GM12891 (cell line): ENCODE data around the gene RALGAPA1.

Experiments
- DNase-seq: peaks from one replicate; pipeline ENCODE4 v3.0.0; 2011; ENCODE audit warnings: low spot score; ENCODE audit not compliant: insufficient read length
- FAIRE-seq: peaks from 2 replicates; lab custom pipeline; 2011; peaks lifted over from hg19 to GRCh38; lab: Jason Lieb, UNC
- PAX5 ChIP-seq: IDR thresholded peaks from 2 replicates; pipeline ENCODE4 v1.6.1; 2011; ENCODE audit warnings: low read length, moderate library complexity, mild to moderate bottlenecking; ENCODE audit not compliant: insufficient read depth, severe bottlenecking
- POLR2A ChIP-seq: IDR thresholded peaks from 2 replicates; pipeline ENCODE4 v1.6.1; 2011; ENCODE audit warnings: low read depth, low read length, control low read depth
- POLR2AphosphoS5 ChIP-seq: IDR thresholded peaks from 2 replicates; pipeline ENCODE4 v1.6.1; 2011; ENCODE audit warnings: low read depth, low read length, control low read depth
- POU2F2 ChIP-seq: IDR thresholded peaks from 2 replicates; pipeline ENCODE4 v1.6.1; 2011; ENCODE audit warnings: low read depth, mild to moderate bottlenecking, control low read depth, low read length, moderate library complexity
- SPI1 ChIP-seq: IDR thresholded peaks from 2 replicates; pipeline ENCODE4 v1.6.1; 2011; ENCODE audit warnings: low read depth, low read length, control low read depth
- TAF1 ChIP-seq: IDR thresholded peaks from 2 replicates; pipeline ENCODE4 v1.6.1; 2011; ENCODE audit warnings: low read depth, low read length, control low read depth

The RALGAPA1 gene

GRCh38 chr14:35669782-35670181 lies 139.3 kb downstream of the RALGAPA1 start:
- FAIRE-seq = no peak
- no peak for DNase-seq
- TF ChIP-seq SPI1 (no peak), POLR2AphosphoS5 (no peak), POLR2A (no peak), POU2F2 (no peak), PAX5 (no peak), TAF1 (no peak)

- DNase-seq = no peak
- TF ChIP-seq POU2F2 = no peak
- TF ChIP-seq SPI1 = no peak
- TF ChIP-seq TAF1 = no peak
- TF ChIP-seq POLR2A = no peak
- no peak for TF ChIP-seq POLR2AphosphoS5
- no peak for TF ChIP-seq PAX5
- FAIRE-seq = no peak
These were observed 142.6 kb downstream of the RALGAPA1 start for GRCh38 chr14:35666429-35667043.

DNA sequence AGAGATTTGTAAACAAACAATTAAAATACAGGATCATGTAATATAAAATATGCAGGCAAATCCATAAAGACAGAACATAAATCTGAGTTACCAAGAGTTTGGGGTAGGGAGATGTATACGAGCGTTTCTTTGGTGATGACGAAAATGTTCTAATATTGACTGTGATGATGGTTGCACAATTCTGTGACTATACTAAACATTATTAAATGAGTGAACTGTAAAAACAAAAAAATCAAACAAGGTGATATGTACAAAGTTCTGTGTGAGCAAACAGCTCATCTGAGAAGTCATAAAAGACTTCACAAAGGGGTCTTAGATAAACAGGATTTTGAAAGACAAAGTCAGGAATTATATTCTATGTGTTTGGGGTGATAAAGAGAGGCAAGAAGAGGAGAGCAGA lies 147.2 kb downstream of the RALGAPA1 start:
- DNase-seq = no peak
- TF ChIP-seq POLR2AphosphoS5 = no peak
- FAIRE-seq = no peak

DNA sequence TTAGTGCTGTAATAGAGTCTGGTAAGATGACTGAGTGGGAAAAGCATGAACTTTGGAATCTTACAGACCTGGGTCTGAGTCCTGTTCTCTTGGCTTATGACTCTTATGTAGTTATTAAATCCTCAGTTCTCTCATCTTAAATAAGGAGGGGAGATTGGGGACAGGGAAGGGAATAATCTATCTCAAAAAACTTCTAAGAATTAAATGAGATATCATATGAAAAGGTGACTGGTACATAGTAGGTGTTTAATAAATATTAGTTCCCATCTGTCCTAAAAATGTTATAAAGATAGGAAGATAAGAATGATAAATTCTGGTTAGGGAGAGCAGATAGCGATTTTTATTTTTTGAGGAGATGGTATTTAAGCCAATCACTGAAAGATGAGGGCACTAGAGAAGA lies 156.1 kb downstream of the RALGAPA1 start:
- FAIRE-seq (no peak), DNase-seq (no peak)
- TF ChIP-seq SPI1 (no peak), POLR2A (no peak), POLR2AphosphoS5 (no peak)

DNA sequence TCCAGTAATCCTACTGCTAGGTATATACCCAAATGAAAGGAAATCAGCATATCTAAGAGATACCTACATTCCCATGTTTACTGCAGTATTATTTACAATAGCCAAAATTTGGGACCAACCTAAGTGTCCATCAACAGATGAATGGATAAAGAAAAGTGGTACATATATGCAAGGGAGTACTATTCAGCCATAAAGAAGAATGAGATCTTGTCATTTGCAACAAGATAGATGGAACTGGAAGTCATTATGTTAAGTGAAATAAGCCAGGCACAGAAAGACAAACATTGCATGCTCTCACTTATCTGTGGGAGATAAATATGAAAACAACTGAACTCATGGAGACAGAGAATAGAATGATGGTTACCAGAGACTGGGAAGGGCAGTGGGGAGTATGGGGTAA lies 165.6 kb downstream of the RALGAPA1 start:
- DNase-seq = no peak
- no peak for FAIRE-seq

DNA sequence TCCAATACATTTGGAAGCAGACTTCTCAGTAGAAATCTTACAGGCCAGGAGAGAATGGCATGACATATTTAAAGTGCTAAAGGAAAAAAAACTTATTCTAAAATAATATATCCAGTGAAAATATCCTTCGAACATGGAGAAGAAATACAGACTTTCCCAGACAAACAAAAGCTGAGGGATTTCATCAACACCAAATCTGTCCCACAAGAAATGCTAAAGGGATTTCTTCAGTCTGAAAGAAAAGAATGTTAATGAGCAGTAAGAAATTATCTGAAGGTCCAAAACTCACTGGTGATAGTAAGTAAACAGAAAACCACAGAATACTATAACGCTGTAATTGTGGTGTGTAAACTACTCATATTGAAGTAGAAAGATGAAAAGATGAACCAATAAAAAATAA lies 171.2 kb downstream of the RALGAPA1 start:
- no peak for FAIRE-seq
- DNase-seq = no peak
- TF ChIP-seq SPI1 (no peak), POLR2AphosphoS5 (no peak), PAX5 (no peak), POU2F2 (no peak), TAF1 (no peak), POLR2A (no peak)

More for the DNA sequence above, 165.6 kb downstream of the RALGAPA1 start:
- TF ChIP-seq POLR2AphosphoS5 = no peak
- TF ChIP-seq POLR2A = no peak
- TF ChIP-seq TAF1 = no peak
- no peak for TF ChIP-seq POU2F2
- no peak for TF ChIP-seq PAX5
- no peak for TF ChIP-seq SPI1

DNA sequence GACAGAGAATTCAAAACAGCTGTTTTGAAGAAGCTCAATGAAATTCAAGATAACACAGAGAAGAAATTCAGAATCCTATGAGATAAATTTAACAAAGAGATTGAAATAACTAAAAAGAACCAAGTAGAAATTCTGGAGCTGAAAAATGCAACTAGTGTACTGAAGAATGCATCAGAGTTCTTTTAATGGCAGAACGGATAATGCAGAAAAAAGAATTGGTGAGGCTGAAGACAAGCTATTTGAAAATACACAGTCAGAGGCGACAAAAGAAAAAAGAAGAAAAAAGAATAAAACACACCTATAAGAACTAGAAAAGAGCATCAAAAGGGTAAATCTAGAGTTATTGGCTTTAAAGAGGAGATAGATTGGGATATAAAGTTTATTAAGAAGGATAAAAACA lies 171.8 kb downstream of the RALGAPA1 start:
- FAIRE-seq (no peak), DNase-seq (no peak)
- TF ChIP-seq POU2F2 = no peak
- no peak for TF ChIP-seq TAF1
- TF ChIP-seq PAX5 = no peak
- no peak for TF ChIP-seq SPI1
- TF ChIP-seq POLR2AphosphoS5 = no peak
- TF ChIP-seq POLR2A = no peak

- DNase-seq (no peak), FAIRE-seq (no peak)
- no peak for TF ChIP-seq SPI1
- no peak for TF ChIP-seq TAF1
- no peak for TF ChIP-seq POLR2AphosphoS5
- no peak for TF ChIP-seq POLR2A
- TF ChIP-seq POU2F2 = no peak
- TF ChIP-seq PAX5 = no peak
These were observed 176.4 kb downstream of the RALGAPA1 start for GRCh38 chr14:35632676-35633075.

- no peak for TF ChIP-seq POLR2AphosphoS5
- no peak for TF ChIP-seq POU2F2
- no peak for TF ChIP-seq PAX5
- TF ChIP-seq TAF1 = no peak
- TF ChIP-seq SPI1 = no peak
- TF ChIP-seq POLR2A = no peak
- FAIRE-seq = no peak
- no peak for DNase-seq
These were observed 176.8 kb downstream of the RALGAPA1 start for GRCh38 chr14:35632271-35632670.

DNA sequence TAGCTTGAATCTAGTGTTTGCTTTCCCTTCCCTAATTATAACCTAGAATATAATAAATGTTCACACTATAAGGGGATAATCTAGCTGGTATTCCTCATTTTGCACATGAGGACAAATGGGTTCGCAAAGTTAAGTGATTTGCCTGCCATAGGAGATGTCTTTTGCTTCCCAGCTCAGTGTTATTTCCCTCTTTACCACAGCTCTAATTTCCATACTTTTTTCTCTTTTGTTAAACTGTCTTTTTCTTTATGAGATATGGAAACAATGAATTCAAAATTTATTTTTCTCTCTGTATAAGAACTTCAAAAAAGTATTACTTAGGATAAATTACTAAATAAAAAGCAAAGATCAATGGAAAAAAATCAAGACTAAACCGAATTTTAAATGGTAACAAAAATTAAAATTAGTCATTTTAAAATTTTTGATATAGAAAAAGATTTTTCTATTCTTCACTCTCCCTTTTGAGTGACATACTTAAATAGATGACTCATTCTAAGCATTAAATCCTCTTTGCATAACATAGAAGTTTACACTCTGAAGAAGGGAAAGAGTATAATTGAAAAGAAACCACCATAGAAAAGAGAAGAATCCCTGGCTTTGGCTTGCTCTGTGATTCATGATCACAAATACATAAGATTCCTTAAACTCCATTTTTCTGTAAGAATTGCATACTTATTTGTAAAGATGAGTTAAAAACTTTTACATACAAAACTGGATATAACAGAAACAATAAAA lies 177.9 kb downstream of the RALGAPA1 start:
- DNase-seq (no peak), FAIRE-seq (no peak)
- no peak for TF ChIP-seq POLR2A
- no peak for TF ChIP-seq SPI1
- TF ChIP-seq POU2F2 = no peak
